Left lung (tissue), 14 donors: Measurements from ENCODE around the gene PSME3IP1. TPM values are rescaled to one million over a fixed set of nuclear protein-coding genes. Genes with fewer than 3 reads are reported as not detected.
A peak's percentile ranks its signal among the peaks of the same experiment; 100 is the strongest.

Experiments
- ATAC-seq: fragments of 200-7000 bp; cut with Tn5 transposase; one replicate; pipeline ENCODE4 v1.9.1; 2020; ENCODE audit warnings: moderate library complexity
- DNase-seq, 4 donors: peaks; one replicate each; pipeline ENCODE4 v3.0.0-alpha.2; 2013 to 2020
- H3K27ac ChIP-seq, 2 donors: fragments of 200-600 bp; sonication (generic) in 1 of 2; one replicate each; pipeline versions ENCODE4 v1.5.0 to v1.8.0; 2020 to 2021
- H3K27me3 ChIP-seq, 2 donors: fragments of 200-600 bp; sonication (generic) in 1 of 2; one replicate each; pipeline versions ENCODE4 v1.5.0 to v1.8.0; 2020 to 2021
- H3K36me3 ChIP-seq, 2 donors: fragments of 200-600 bp; sonication (generic) in 1 of 2; one replicate each; pipeline versions ENCODE4 v1.5.0 to v1.8.0; 2020 to 2021
- H3K4me1 ChIP-seq, 2 donors: fragments of 200-600 bp; one replicate each; pipeline ENCODE4 v1.8.0; 2021
- H3K4me3 ChIP-seq, 2 donors: fragments of 200-600 bp; sonication (generic) in 1 of 2; one replicate each; pipeline versions ENCODE4 v1.5.0 to v1.8.0; 2020 to 2021; ENCODE audit warnings: mild to moderate bottlenecking in 1 of 2
- H3K9me3 ChIP-seq, 2 donors: fragments of 200-600 bp; sonication (generic) in 1 of 2; one replicate each; pipeline versions ENCODE4 v1.5.0 to v1.8.0; 2020 to 2021
- CTCF ChIP-seq, 2 donors: fragments of 200-600 bp; sonication (generic) in 1 of 2; IDR thresholded peaks; one replicate each; pipeline versions ENCODE4 v1.5.0 to v1.8.0; 2021; ENCODE audit warnings: antibody characterized with exemption in 2 of 2
- intact Hi-C, 2 donors: fragments of 100-400 bp; cut with DNase I; formaldehyde crosslinking; loops; one replicate each; pipeline versions ENCODE4 v1.11.2 to v1.14.2; 2022
- long read RNA-seq, 12 donors: library from polyadenylated mRNA in 2 of 12; unstranded in 2 of 12; transcript quantifications; one replicate each; pipeline ENCODE4 v2.0.0 and lab custom pipeline, GENCODE V29; 2019 to 2026
- polyA plus RNA-seq, 6 donors: library from polyadenylated mRNA; unstranded; fragments of 120-200 nt; gene quantifications; one replicate each; pipeline ENCODE4 v1.2.1, GENCODE V29; 2013; ENCODE audit not compliant: insufficient read length in 6 of 6
- total RNA-seq, 2 donors: library from RNA; stranded (reverse); fragmentation: NEBNext Ultra II Directional; extraction: Animal tissue kit (Norgen Biotek cat#: 25700); gene quantifications; one replicate each; pipeline ENCODE4 v1.2.1, GENCODE V29; 2021
- donor health status: DM: no; HTN: yes; CAD: no.
- donor health status: DM: no; HTN: no; CAD: no.

Gene PSME3IP1
- total RNA-seq = 10 to 100 TPM; 53.1 to 71.8 TPM
- 100 to 1,000 TPM in 5 of 6 donors, 10 to 100 TPM in 1; 97.7 to 123 (median 108) TPM for polyA plus RNA-seq
- long read RNA-seq, donor 1, transcript FAM192A-201 (7 exons, 2,848 nt) = major isoform, 14 of 109 reads
- long read RNA-seq, donor 1, partial matches to known transcripts = 11 of 109 reads
- long read RNA-seq, donor 1, other reads (novel, unspliced or antisense) = 78 of 109 reads
- long read RNA-seq, donor 2, transcript FAM192A-201 (7 exons, 2,848 nt) = major isoform, 10 of 131 reads
- long read RNA-seq, donor 2, transcript FAM192A-218 (7 exons, 1,086 nt) = minor isoform, 8 of 131 reads
- long read RNA-seq, donor 2, partial matches to known transcripts = 45 of 131 reads
- long read RNA-seq, donor 2, other reads (novel, unspliced or antisense) = 67 of 131 reads
- long read RNA-seq, donor 3, transcript FAM192A-201 (7 exons, 2,848 nt) = major isoform, 11 of 15 reads
- long read RNA-seq, donor 3, partial matches to known transcripts = 0 of 15 reads
- long read RNA-seq, donor 3, other reads (novel, unspliced or antisense) = 0 of 15 reads
- long read RNA-seq, donor 4, transcript FAM192A-218 (7 exons, 1,086 nt) = major isoform, 7 of 28 reads
- long read RNA-seq, donor 4, transcript FAM192A-201 (7 exons, 2,848 nt) = major isoform, 7 of 28 reads
- long read RNA-seq, donor 4, partial matches to known transcripts = 8 of 28 reads
- long read RNA-seq, donor 4, other reads (novel, unspliced or antisense) = 6 of 28 reads
- long read RNA-seq, donor 5, transcript FAM192A-201 (7 exons, 2,848 nt) = major isoform, 12 of 15 reads
- long read RNA-seq, donor 5, partial matches to known transcripts = 0 of 15 reads
- long read RNA-seq, donor 5, other reads (novel, unspliced or antisense) = 0 of 15 reads
- long read RNA-seq, donor 6, transcript FAM192A-201 (7 exons, 2,848 nt) = major isoform, 14 of 19 reads
- long read RNA-seq, donor 6, partial matches to known transcripts = 0 of 19 reads
- long read RNA-seq, donor 6, other reads (novel, unspliced or antisense) = 0 of 19 reads
- long read RNA-seq, donor 7, transcript FAM192A-201 (7 exons, 2,848 nt) = major isoform, 8 of 28 reads
- long read RNA-seq, donor 7, partial matches to known transcripts = 5 of 28 reads
- long read RNA-seq, donor 7, other reads (novel, unspliced or antisense) = 12 of 28 reads
- long read RNA-seq, donor 8, transcript FAM192A-201 (7 exons, 2,848 nt) = major isoform, 12 of 22 reads
- long read RNA-seq, donor 8, partial matches to known transcripts = 7 of 22 reads
- long read RNA-seq, donor 8, other reads (novel, unspliced or antisense) = 0 of 22 reads
- long read RNA-seq, donor 9 = 0 reads
- long read RNA-seq, donor 10, transcript FAM192A-201 (7 exons, 2,848 nt) = major isoform, 8 of 22 reads
- long read RNA-seq, donor 10, partial matches to known transcripts = 4 of 22 reads
- long read RNA-seq, donor 10, other reads (novel, unspliced or antisense) = 5 of 22 reads
- long read RNA-seq, donor 11 = 0 reads
- long read RNA-seq, donor 12, transcript FAM192A-201 (7 exons, 2,848 nt) = major isoform, 18 of 51 reads
- long read RNA-seq, donor 12, partial matches to known transcripts = 22 of 51 reads
- long read RNA-seq, donor 12, other reads (novel, unspliced or antisense) = 5 of 51 reads

GRCh38 chr16:57185945-57186871, at the start of gene PSME3IP1, which contains the start of gene RSPRY1:
TSS of gene PSME3IP1 (minus strand) at chr16:57186039. CDS start at chr16:57173854, 12,185 bp downstream.
TSS of gene RSPRY1 (plus strand) at chr16:57186329. CDS start at chr16:57204659, 18,330 bp downstream.
- no peaks in the 10 kb centered on the region for H3K9me3 ChIP-seq
- peak within 1 kb of the TSS; percentile 89 to 95 for H3K4me3 ChIP-seq
- TF ChIP-seq CTCF (IDR thresholded peaks at IDR 0.05) = no peak
- peaks cover 0 to 58% of the 10 kb centered on the region in 2 donors for H3K4me1 ChIP-seq
- DNase-seq = peak; percentile 96 to 100 (median 99)
- ATAC-seq = peak; percentile 95
- H3K27me3 ChIP-seq = no peaks in the 10 kb centered on the region
- intact Hi-C loops = no loop called here
- H3K27ac ChIP-seq = peak within 1 kb of the TSS; percentile 91
- no peaks in the 10 kb centered on the region for H3K36me3 ChIP-seq

- intact Hi-C loops = no loop called here
- ATAC-seq = peak; percentile 88
- peak in 1 of 4 donors; percentile 66 for DNase-seq
- TF ChIP-seq CTCF (IDR thresholded peaks at IDR 0.05) = no peak
- Histone ChIP-seq H3K36me3 (peaks cover 5 to 87% of the 10 kb centered on the region in 2 donors), H3K27ac (no peak overlapping the region), H3K9me3 (no peaks in the 10 kb centered on the region), H3K4me3 (no peak overlapping the region), H3K4me1 (peaks cover 0 to 4% of the 10 kb centered on the region in 2 donors), H3K27me3 (no peaks in the 10 kb centered on the region)
Observed at GRCh38 chr16:57235128-57236021, 49.5 kb upstream of the PSME3IP1 start.

- Histone ChIP-seq H3K4me1 (peaks cover 0 to 4% of the 10 kb centered on the region in 2 donors), H3K9me3 (no peaks in the 10 kb centered on the region), H3K27ac (no peak overlapping the region), H3K36me3 (peaks cover 5 to 93% of the 10 kb centered on the region in 2 donors), H3K27me3 (no peaks in the 10 kb centered on the region), H3K4me3 (no peak overlapping the region)
- intact Hi-C loops = no loop called here
- no peak for TF ChIP-seq CTCF (IDR thresholded peaks at IDR 0.05)
- ATAC-seq (no peak), DNase-seq (no peak)
Observed at GRCh38 chr16:57234707-57235092, 48.9 kb upstream of the PSME3IP1 start.
